A673 (cell line): ENCODE measurements around the gene GPLD1.

Experiments
- EZH2 ChIP-seq: fragments of 200-600 bp; sonication (generic); IDR thresholded peaks from 2 replicates; pipeline ENCODE4 v1.6.1; 2017; ENCODE audit warnings: borderline replicate concordance, low read depth, mild to moderate bottlenecking, mixed read lengths, antibody characterized with exemption, low read length; ENCODE audit not compliant: poor library complexity, severe bottlenecking
- TF ChIP-seq, protein P1 (sequence below): fragments of 300-800, 200-600 bp; sonication (generic); conservative IDR thresholded peaks from 2 replicates; pipeline ENCODE4 v1.5.1; 2017; ENCODE audit warnings: low read depth, mild to moderate bottlenecking, antibody characterized with exemption, low read length, moderate library complexity, mixed read lengths

DNA sequence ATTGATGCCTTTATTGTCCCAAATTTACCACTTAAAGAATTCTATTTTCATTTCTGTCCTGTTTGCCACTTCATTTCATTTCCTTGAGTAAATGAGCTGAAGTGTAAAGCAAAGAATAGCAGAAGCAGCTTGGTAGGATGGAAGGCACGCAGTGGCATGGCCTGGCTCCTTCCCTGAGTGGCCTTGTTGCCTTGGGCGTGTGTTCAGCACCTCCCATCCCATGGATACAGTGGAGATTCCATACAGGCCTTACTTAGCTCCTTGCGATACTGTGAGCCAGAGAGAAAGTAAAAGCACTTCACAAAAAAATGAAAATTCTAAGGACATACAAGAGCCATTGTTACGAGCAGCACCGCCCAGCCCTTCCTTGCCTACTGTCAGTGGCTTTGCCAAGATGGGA, 45.0 kb upstream of the GPLD1 start:
- TF ChIP-seq, protein P1, sequence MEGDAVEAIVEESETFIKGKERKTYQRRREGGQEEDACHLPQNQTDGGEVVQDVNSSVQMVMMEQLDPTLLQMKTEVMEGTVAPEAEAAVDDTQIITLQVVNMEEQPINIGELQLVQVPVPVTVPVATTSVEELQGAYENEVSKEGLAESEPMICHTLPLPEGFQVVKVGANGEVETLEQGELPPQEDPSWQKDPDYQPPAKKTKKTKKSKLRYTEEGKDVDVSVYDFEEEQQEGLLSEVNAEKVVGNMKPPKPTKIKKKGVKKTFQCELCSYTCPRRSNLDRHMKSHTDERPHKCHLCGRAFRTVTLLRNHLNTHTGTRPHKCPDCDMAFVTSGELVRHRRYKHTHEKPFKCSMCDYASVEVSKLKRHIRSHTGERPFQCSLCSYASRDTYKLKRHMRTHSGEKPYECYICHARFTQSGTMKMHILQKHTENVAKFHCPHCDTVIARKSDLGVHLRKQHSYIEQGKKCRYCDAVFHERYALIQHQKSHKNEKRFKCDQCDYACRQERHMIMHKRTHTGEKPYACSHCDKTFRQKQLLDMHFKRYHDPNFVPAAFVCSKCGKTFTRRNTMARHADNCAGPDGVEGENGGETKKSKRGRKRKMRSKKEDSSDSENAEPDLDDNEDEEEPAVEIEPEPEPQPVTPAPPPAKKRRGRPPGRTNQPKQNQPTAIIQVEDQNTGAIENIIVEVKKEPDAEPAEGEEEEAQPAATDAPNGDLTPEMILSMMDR: no peak
- no peak for TF ChIP-seq EZH2
